Activated naive CD4-positive, alpha-beta T cell treated with anti-CD3 and anti-CD28 coated beads, Interleukin-2, amount 50 U/mL, for 72 hours (primary cell): ENCODE data around the gene SERPINE1. TPM values are rescaled to one million over a fixed set of nuclear protein-coding genes. Genes with fewer than 3 reads are reported as not detected.

Experiments
- ATAC-seq, 2 donors: fragments of 150-1000 bp; cut with Tn5 transposase; 2 replicates each; pipeline ENCODE4 v1.10.0; 2021; ENCODE audit warnings: mild to moderate bottlenecking in 2 of 2, moderate library complexity in 2 of 2
- DNase-seq, 2 donors: peaks; one replicate each; pipeline ENCODE4 v3.0.0; 2021 to 2022; ENCODE audit warnings: low spot score in 2 of 2
- H3K27ac Mint-ChIP-seq, 2 donors: one replicate each; pipeline ENCODE4 v1.8.0; 2022; ENCODE audit warnings: mild to moderate bottlenecking in 2 of 2, mixed read lengths in 2 of 2
- H3K36me3 Mint-ChIP-seq, 2 donors: one replicate each; pipeline ENCODE4 v1.8.0; 2022; ENCODE audit warnings: mixed read lengths in 2 of 2
- H3K9me3 Mint-ChIP-seq, 2 donors: one replicate each; pipeline ENCODE4 v1.8.0; 2022; ENCODE audit warnings: mixed read lengths in 2 of 2
- total RNA-seq, 2 donors: library from RNA; stranded (reverse); gene quantifications; one replicate each; pipeline ENCODE4 v1.2.3, GENCODE V29; 2022

SERPINE1 gene
- total RNA-seq, 2 donors from 2014 or later = 0.18 to 0.27 TPM

- H3K27ac Mint-ChIP-seq = no peak overlapping the region
- H3K9me3 Mint-ChIP-seq = no peaks in the 10 kb centered on the region
- DNase-seq (no peak), ATAC-seq (peak in 1 of 2 donors; percentile 2)
- peaks cover 6 to 12% of the 10 kb centered on the region in 2 donors for H3K36me3 Mint-ChIP-seq
Measured at GRCh38 chr7:101169110-101169837, 42.4 kb downstream of the SERPINE1 start.

DNA sequence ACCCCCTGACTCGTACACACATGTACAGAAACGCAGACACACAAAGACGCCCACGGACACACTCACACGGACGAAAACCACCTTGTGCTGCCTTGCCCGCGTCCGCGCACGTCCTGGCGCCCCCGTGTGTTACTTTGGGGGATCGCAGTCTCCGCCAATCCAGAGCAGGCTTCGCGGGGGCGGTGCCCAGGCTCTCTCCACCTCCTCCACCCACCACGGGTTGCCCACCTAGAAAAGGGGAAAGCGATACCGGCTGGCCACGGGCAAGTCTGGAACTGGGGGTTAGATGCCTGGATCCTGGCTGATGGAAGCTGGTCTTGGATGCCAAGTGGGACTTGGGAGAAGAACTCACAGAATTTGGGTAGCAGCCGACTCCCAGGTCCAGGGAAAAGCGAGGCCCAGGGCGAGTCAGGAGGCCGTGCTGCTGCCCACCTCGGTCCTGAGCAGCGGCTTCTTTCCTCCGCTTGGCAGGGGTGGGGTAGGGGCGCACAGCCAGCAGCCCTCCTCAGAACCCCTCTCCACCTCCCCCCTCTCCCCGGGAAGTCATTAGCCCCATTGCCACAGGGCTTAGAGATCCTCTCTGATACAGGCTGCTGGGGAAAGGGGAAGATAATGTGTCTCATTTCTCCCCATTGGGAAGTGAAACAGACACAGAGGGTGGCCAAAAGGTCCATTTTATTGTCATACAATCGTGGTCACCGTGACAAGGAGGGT lies 43.1 kb downstream of the SERPINE1 start:
- no peak overlapping the region for H3K27ac Mint-ChIP-seq

GRCh38 chr7:101170617-101171441 lies 43.9 kb downstream of the SERPINE1 start:
- Mint-ChIP-seq H3K36me3 (peaks cover under 1 to 18% of the 10 kb centered on the region in 2 donors), H3K9me3 (no peaks in the 10 kb centered on the region), H3K27ac (no peak overlapping the region)
- ATAC-seq (no peak), DNase-seq (no peak)

More for the DNA sequence above, 43.1 kb downstream of the SERPINE1 start:
- H3K36me3 Mint-ChIP-seq = peaks cover 6 to 13% of the 10 kb centered on the region in 2 donors
- DNase-seq = peak; percentile 77 to 91
- no peaks in the 10 kb centered on the region for H3K9me3 Mint-ChIP-seq
- peak; percentile 50 to 52 for ATAC-seq

GRCh38 chr7:101171442-101171837 lies 44.5 kb downstream of the SERPINE1 start:
- H3K9me3 Mint-ChIP-seq = no peaks in the 10 kb centered on the region
- peaks cover 0 to 18% of the 10 kb centered on the region in 2 donors for H3K36me3 Mint-ChIP-seq
- ATAC-seq = no peak
- no peak for DNase-seq
- H3K27ac Mint-ChIP-seq = peak overlapping the region in 1 of 2 donors; percentile 35

DNA sequence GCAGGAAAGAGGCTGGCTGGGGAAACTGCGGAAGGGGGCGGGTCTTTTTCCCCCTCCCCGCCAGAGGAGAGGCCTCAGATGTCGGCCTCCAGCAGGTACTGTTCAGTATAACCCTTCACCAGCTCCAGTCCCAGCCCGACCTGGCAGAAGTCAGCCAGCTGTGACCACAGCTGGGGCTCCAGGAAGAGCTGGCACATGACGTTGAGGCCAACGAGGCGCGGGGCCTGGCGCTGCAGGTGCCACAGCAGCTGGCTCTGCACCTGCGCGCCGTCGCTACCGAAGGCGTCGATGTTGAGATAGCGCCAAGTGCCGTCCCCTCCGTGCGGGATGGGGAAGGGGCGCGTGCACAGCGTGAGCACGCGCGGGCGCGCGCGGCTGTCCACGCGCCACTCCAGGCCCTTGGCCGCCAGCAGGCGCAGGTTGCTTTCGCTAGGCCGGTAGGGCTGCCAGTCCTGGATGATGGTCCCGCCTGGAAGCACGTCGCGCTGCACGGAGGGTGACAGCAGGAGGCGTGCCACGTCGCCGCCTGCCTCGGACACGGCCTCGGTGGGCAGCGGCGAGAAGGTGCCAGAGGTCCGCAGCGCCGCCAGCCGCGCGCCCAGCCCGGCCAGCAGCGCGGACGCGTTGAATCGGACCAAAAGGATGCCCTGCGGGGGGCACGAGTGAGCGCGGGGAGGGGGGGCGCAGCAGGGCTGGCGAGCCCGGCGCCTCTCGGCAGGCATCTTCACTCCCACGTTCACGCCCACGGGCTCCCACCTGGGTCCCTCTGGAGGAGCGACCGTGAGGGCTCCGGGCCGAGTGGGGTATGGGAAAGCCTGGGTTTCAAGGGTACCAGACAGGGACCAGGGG lies 45.3 kb downstream of the SERPINE1 start:
- peaks cover 0 to 18% of the 10 kb centered on the region in 2 donors for H3K36me3 Mint-ChIP-seq
- no peaks in the 10 kb centered on the region for H3K9me3 Mint-ChIP-seq
- peak overlapping the region in 1 of 2 donors; percentile 35 for H3K27ac Mint-ChIP-seq
- ATAC-seq (no peak), DNase-seq (no peak)

GRCh38 chr7:101172854-101173751 lies 46.2 kb downstream of the SERPINE1 start:
- H3K9me3 Mint-ChIP-seq = no peaks in the 10 kb centered on the region
- ATAC-seq = peak; percentile 20 to 27
- H3K36me3 Mint-ChIP-seq = peaks cover 0 to 18% of the 10 kb centered on the region in 2 donors
- DNase-seq = no peak
- H3K27ac Mint-ChIP-seq = no peak overlapping the region

DNA sequence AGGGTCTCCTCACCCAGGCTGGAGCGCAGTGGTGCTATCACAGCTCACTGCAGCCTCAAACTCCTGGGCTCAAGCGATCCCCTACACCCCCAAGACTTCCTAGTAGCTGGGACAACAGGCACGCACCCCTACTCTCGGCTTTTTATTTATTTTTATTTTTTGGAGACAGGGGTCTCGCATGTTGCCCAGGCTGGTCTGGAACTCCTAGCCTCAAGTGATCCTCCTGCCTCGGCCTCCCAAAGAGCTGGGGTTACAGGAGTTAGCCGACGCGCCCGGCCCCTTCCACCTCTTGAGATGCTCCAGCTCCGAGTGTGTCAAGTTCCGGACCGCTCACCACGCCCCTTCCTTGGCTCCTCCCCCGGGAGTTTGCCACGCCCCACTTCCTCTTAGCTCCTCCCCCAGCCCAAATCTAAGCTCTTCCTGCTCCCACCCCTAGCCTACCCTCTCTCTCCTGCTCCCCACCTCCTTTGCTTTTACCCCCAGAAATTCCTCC lies 46.9 kb downstream of the SERPINE1 start:
- DNase-seq = peak in 1 of 2 donors; percentile 82
- Mint-ChIP-seq H3K9me3 (no peaks in the 10 kb centered on the region), H3K36me3 (peaks cover 0 to 18% of the 10 kb centered on the region in 2 donors), H3K27ac (peak overlapping the region in 1 of 2 donors; percentile 8)
- peak; percentile 64 to 82 for ATAC-seq

GRCh38 chr7:101174322-101174854 lies 47.5 kb downstream of the SERPINE1 start:
- DNase-seq = no peak
- ATAC-seq = peak in 1 of 2 donors; percentile 7
- H3K36me3 Mint-ChIP-seq = peaks cover 0 to 18% of the 10 kb centered on the region in 2 donors
- no peaks in the 10 kb centered on the region for H3K9me3 Mint-ChIP-seq
- no peak overlapping the region for H3K27ac Mint-ChIP-seq

DNA sequence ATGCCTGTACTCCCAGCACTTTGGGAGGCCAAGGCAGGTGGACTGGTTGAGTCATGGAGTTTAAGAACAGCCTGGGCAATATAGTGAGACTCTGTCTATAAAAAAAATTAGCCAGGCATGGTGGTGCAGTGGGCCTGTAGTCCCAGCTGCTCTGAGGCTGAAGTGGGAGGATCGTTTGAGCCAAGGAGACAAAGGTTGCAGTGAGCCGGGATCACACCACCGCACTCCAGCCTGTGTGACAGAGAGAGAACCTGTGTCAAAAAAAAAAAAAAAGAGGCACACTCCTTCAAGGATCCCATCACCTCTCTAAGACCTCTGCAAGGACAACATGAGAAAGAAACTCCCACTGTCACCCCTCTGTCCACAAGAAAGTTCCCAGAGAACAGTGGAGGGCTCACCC lies 48.8 kb downstream of the SERPINE1 start:
- DNase-seq (no peak), ATAC-seq (no peak)
- Mint-ChIP-seq H3K36me3 (peaks cover 0 to 18% of the 10 kb centered on the region in 2 donors), H3K9me3 (no peaks in the 10 kb centered on the region), H3K27ac (no peak overlapping the region)

- no peak for ATAC-seq
Measured at GRCh38 chr7:101177644-101178043, 50.7 kb downstream of the SERPINE1 start.

DNA sequence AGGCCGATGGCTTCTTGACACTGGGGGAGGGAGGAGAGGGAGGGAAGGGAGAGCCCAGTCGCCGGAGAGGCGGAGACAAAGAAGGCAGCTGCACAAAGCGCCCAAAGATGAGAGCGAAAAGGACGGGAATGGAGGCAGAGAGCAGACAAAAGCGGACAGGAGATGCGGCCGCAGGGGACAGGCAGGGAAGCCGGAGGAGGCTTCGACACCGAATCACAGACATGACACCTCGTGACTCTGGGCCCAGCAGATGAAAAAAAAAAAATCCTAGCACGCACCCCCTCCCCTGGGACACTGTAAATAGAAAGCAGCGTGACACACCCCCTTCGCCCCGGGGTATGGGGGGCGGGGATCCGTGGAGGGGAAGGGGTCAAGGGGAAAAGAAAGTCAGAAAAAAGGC lies 52.2 kb downstream of the SERPINE1 start:
- H3K9me3 Mint-ChIP-seq = no peaks in the 10 kb centered on the region
- no peak for DNase-seq
- ATAC-seq = no peak
- H3K27ac Mint-ChIP-seq = no peak overlapping the region
- H3K36me3 Mint-ChIP-seq = peaks cover 0 to 6% of the 10 kb centered on the region in 2 donors

More at GRCh38 chr7:101177644-101178043, 50.7 kb downstream of the SERPINE1 start:
- H3K27ac Mint-ChIP-seq = no peak overlapping the region
- peaks cover 0 to 6% of the 10 kb centered on the region in 2 donors for H3K36me3 Mint-ChIP-seq
- DNase-seq = no peak
- no peaks in the 10 kb centered on the region for H3K9me3 Mint-ChIP-seq

DNA sequence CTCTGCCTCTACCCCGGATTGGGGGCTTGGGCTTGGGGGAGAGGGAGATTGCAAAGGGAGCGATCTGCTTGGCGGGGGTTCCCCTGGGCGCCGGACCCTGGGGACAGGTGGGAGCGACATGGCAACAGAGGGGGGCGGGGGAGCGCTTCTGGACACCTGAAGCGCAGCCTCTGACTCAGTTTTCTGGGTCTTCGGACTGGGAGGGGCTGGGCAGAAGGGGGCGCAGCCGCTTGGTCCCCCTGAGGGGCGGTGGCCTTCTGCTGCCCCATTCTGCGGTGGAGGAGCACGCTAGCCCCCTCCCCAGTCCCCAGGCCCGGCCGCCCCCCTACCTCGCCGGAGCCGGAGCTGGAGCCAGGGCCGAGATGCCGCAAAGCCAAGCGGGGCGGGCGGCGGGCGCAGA lies 52.8 kb downstream of the SERPINE1 start:
- Mint-ChIP-seq H3K36me3 (peaks cover 0 to 6% of the 10 kb centered on the region in 2 donors), H3K27ac (no peak overlapping the region), H3K9me3 (no peaks in the 10 kb centered on the region)
- DNase-seq (no peak), ATAC-seq (no peak)

DNA sequence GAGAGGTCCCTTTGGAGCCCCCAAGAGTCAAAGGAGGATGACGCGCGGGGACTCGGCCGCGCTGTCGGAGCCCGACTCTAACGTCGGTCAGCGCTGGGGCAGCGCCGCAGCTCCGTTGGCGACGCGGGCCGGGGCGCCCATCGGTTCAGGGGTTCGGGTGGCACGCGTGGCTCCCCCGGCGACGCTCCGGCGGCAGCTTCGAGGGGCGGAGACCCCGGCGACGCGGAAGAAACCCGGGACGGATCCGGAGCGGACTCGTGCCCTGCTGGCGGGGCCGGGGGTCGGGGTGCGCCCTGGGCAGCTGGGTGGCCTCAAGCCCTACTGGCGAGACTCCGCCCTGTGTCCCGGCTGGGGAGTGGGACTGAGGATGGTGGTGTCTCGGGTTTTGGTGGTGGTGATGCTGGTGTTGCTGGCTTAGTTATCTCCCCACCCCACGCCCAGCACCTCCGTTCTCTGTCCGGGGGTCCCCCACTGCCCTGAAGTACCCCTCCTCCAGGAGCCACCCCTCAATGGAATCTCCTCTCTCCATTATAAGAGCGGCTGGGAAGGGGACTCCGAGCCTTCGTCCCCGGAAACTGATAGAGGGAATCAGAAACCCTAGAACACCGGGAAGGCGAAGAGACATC lies 53.3 kb downstream of the SERPINE1 start, which contains the start of gene NAT16:
NAT16 (minus strand) TSS at position 164 of the 626 bp plus-strand sequence. CDS start 5,486 bp downstream, outside the sequence.
- ATAC-seq = no peak

DNA sequence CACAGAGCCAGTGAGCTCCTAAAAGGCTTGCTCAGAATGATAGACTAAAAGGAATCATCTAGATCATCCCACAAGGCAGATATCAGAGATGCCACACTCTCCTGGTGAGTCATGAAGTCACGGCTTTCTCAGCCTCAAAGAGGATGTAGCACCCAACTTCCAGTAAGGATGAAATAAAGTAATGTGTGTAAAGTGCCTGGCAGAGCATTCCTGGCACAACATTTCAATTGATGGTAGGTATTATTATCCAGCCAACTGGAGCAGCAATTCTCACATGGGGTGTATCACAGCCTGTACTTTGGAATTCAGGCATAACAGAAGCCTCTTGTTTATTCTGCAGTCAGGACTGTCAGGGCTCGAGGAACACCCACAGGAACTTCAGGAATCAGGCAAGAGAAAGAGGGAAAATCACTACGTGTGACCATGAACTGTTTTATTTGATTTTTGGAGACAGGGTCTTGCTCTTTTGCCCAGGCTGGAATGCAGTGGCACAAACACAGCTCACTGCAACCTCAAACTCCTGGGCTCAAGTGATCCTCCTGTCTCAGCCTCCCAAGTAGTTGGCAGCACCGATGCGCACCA lies 58.4 kb downstream of the SERPINE1 start:
- no peaks in the 10 kb centered on the region for H3K9me3 Mint-ChIP-seq
- DNase-seq (no peak), ATAC-seq (no peak)
- no peak overlapping the region for H3K27ac Mint-ChIP-seq
- no peaks in the 10 kb centered on the region for H3K36me3 Mint-ChIP-seq

More for the DNA sequence above, 53.3 kb downstream of the SERPINE1 start, which contains the start of gene NAT16:
- no peak for DNase-seq
- no peak within 1 kb of the TSS for H3K27ac Mint-ChIP-seq
- peaks cover 0 to 2% of the 10 kb centered on the region in 2 donors for H3K36me3 Mint-ChIP-seq
- H3K9me3 Mint-ChIP-seq = no peaks in the 10 kb centered on the region
